WTC11 (cell line): ENCODE data around the gene RPS24. TPM values are rescaled to one million over a fixed set of nuclear protein-coding genes. Genes with fewer than 3 reads are reported as not detected.

Experiments used
- ATAC-seq: fragments of 200-7000 bp; cut with Tn5 transposase; 2 replicates; pipeline ENCODE4 v1.10.0; 2021; ENCODE audit warnings: mild to moderate bottlenecking, moderate library complexity
- CTCF ChIA-PET: fragments of 300-600 bp; sonication (Branson Sonifier 250); formaldehyde crosslinking; loops from one replicate; lab custom pipeline; 2021; ENCODE audit warnings: antibody characterized with exemption; lab: Charles Lee
- POLR2A ChIA-PET: fragments of 350-600 bp; sonication (Branson Sonifier 250); formaldehyde crosslinking; loops from one replicate; lab custom pipeline; 2021; ENCODE audit warnings: antibody characterized with exemption; lab: Charles Lee
- DNase-seq: peaks from one replicate; pipeline ENCODE4 v3.0.0; 2021; ENCODE audit warnings: low spot score
- H3K27ac Mint-ChIP-seq: 2 replicates; pipeline ENCODE4 v1.8.0; 2021; ENCODE audit warnings: mixed read lengths
- H3K27me3 Mint-ChIP-seq: 2 replicates; pipeline ENCODE4 v1.8.0; 2021; ENCODE audit warnings: low read depth, mild to moderate bottlenecking, moderate library complexity, mixed read lengths
- H3K36me3 Mint-ChIP-seq: 2 replicates; pipeline ENCODE4 v1.8.0; 2021; ENCODE audit warnings: mixed read lengths
- H3K4me1 Mint-ChIP-seq: 2 replicates; pipeline ENCODE4 v1.8.0; 2022; ENCODE audit warnings: mixed read lengths
- H3K4me3 Mint-ChIP-seq: 2 replicates; pipeline ENCODE4 v1.8.0; 2021; ENCODE audit warnings: mild to moderate bottlenecking, moderate library complexity, mixed read lengths
- H3K9me3 Mint-ChIP-seq: 2 replicates; pipeline ENCODE4 v1.8.0; 2021; ENCODE audit warnings: mixed read lengths
- FOXJ3 ChIP-seq: sonication (generic); formaldehyde crosslinking; IDR thresholded peaks from 2 replicates; pipeline ENCODE4 v1.9.0; 2021; ENCODE audit warnings: missing genetic modification reagents, mild to moderate bottlenecking, borderline replicate concordance
- FOXP1 ChIP-seq: sonication (generic); formaldehyde crosslinking; IDR thresholded peaks from 2 replicates; pipeline ENCODE4 v1.8.0; 2022; ENCODE audit warnings: missing genetic modification reagents, mild to moderate bottlenecking, moderate library complexity, borderline replicate concordance
- JAZF1 ChIP-seq: fragments of 250-450 bp; sonication (Bioruptor Pico); IDR thresholded peaks from 2 replicates; pipeline ENCODE4 v1.9.0; 2021; ENCODE audit warnings: moderate library complexity, mild to moderate bottlenecking, inconsistent platforms
- MYBL2 ChIP-seq: sonication (generic); formaldehyde crosslinking; IDR thresholded peaks from 2 replicates; pipeline ENCODE4 v1.8.1; 2023; ENCODE audit warnings: mild to moderate bottlenecking, moderate library complexity, missing genetic modification reagents
- NFYB ChIP-seq: sonication (generic); formaldehyde crosslinking; conservative IDR thresholded peaks from 2 replicates; pipeline ENCODE4 v1.8.0; 2022; ENCODE audit warnings: low read depth, missing genetic modification reagents
- NR3C1 ChIP-seq: sonication (generic); formaldehyde crosslinking; conservative IDR thresholded peaks from 2 replicates; pipeline ENCODE4 v1.8.1; 2023; ENCODE audit warnings: low read depth, mild to moderate bottlenecking, missing genetic modification reagents
- SMAD3 ChIP-seq: sonication (generic); formaldehyde crosslinking; IDR thresholded peaks from 2 replicates; pipeline ENCODE4 v1.8.0; 2022; ENCODE audit warnings: missing genetic modification reagents, mild to moderate bottlenecking, borderline replicate concordance
- SP1 ChIP-seq: sonication (generic); formaldehyde crosslinking; conservative IDR thresholded peaks from 2 replicates; pipeline ENCODE4 v1.8.1; 2022; ENCODE audit warnings: missing genetic modification reagents
- ZNF219 ChIP-seq: sonication (generic); formaldehyde crosslinking; IDR thresholded peaks from 2 replicates; pipeline ENCODE4 v1.8.0; 2023; ENCODE audit warnings: missing genetic modification reagents, mild to moderate bottlenecking, borderline replicate concordance
- ZNF671 ChIP-seq: fragments of 250-450 bp; sonication (Bioruptor Pico); IDR thresholded peaks from 2 replicates; pipeline ENCODE4 v1.8.0; 2021; ENCODE audit warnings: mild to moderate bottlenecking
- total RNA-seq: library from RNA; stranded (reverse); gene quantifications from 3 replicates; pipeline ENCODE4 v1.2.3, GENCODE V29; 2021
- TF ChIP-seq, protein P1 (sequence below): sonication (generic); formaldehyde crosslinking; IDR thresholded peaks from 2 replicates; pipeline ENCODE4 v1.8.0; 2022; ENCODE audit warnings: missing genetic modification reagents
- TF ChIP-seq, protein P2 (sequence below): sonication (generic); formaldehyde crosslinking; IDR thresholded peaks from 2 replicates; pipeline ENCODE4 v1.8.1; 2023; ENCODE audit warnings: mild to moderate bottlenecking, missing genetic modification reagents, moderate library complexity
- TF ChIP-seq, protein P3 (sequence below): sonication (generic); formaldehyde crosslinking; IDR thresholded peaks from 2 replicates; pipeline ENCODE4 v1.8.1; 2023; ENCODE audit warnings: mild to moderate bottlenecking, missing genetic modification reagents, borderline replicate concordance
- TF ChIP-seq, protein P4 (sequence below): sonication (generic); formaldehyde crosslinking; conservative IDR thresholded peaks from 2 replicates; pipeline ENCODE4 v1.8.1; 2022; ENCODE audit warnings: mild to moderate bottlenecking, missing genetic modification reagents
- TF ChIP-seq, protein P5 (sequence below): sonication (generic); formaldehyde crosslinking; IDR thresholded peaks from 2 replicates; pipeline ENCODE4 v1.8.1; 2022; ENCODE audit warnings: mild to moderate bottlenecking, moderate library complexity, missing genetic modification reagents
- TF ChIP-seq, protein P6 (sequence below): fragments of 250-450 bp; sonication (Bioruptor Pico); IDR thresholded peaks from 2 replicates; pipeline ENCODE4 v1.9.0; 2021; ENCODE audit warnings: moderate library complexity, mild to moderate bottlenecking, inconsistent platforms, borderline replicate concordance

Gene RPS24
- total RNA-seq, 1 experiment from 2014 or later, result 1,819 TPM

DNA sequence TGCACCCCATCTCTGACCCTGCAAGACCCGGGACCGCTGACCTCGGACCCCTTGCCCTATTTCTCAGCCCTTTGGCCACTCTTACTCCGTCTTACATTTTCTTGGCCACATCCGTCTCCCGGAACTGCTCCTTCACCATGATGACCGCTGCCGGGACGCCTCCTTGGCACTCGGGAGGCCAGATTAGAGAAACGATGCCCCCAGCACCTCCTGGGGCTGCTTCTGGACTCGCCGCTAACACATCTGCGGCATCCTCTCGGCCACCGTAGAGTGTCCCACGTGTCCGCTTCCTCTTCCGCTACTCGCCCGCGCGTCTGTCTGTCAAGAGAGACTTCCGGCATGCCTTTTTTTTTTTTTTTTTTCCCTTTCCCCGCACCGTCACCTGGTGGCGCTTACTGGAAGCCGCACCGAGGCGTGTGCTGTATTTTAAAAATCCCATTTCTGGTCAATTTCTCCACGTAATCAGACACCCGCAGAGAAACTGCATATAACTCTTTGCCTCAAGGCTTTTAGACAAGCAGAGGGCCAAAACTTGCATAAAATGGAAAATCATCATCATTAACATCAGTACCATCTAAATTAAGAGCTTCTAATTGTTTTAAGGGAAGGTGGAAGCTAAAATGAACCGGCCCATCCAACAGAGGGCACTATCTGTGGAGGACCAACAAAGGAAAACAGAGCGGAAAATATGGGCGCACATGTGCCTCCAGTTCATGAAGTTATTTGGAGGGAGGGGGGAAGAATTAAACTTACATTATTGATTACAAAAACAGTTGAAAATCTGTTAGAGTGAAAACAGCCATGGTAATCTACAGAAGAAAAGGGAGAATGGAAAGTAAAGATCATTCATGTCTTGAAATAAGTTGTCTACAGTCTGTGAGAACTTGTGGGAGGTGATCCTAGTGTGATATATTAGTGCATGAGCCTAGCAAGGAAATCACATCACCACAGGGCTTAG lies 4.1 kb upstream of the RPS24 start, which contains the start of gene POLR3A (continued):
- TF ChIP-seq, protein P1, sequence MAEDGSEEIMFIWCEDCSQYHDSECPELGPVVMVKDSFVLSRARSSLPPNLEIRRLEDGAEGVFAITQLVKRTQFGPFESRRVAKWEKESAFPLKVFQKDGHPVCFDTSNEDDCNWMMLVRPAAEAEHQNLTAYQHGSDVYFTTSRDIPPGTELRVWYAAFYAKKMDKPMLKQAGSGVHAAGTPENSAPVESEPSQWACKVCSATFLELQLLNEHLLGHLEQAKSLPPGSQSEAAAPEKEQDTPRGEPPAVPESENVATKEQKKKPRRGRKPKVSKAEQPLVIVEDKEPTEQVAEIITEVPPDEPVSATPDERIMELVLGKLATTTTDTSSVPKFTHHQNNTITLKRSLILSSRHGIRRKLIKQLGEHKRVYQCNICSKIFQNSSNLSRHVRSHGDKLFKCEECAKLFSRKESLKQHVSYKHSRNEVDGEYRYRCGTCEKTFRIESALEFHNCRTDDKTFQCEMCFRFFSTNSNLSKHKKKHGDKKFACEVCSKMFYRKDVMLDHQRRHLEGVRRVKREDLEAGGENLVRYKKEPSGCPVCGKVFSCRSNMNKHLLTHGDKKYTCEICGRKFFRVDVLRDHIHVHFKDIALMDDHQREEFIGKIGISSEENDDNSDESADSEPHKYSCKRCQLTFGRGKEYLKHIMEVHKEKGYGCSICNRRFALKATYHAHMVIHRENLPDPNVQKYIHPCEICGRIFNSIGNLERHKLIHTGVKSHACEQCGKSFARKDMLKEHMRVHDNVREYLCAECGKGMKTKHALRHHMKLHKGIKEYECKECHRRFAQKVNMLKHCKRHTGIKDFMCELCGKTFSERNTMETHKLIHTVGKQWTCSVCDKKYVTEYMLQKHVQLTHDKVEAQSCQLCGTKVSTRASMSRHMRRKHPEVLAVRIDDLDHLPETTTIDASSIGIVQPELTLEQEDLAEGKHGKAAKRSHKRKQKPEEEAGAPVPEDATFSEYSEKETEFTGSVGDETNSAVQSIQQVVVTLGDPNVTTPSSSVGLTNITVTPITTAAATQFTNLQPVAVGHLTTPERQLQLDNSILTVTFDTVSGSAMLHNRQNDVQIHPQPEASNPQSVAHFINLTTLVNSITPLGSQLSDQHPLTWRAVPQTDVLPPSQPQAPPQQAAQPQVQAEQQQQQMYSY (CRISPR knock-in tag), result no peak
- TF ChIP-seq SP1 (CRISPR knock-in tag), result peak; percentile 46
- no peak for TF ChIP-seq NR3C1 (CRISPR knock-in tag)
- TF ChIP-seq, protein P2, sequence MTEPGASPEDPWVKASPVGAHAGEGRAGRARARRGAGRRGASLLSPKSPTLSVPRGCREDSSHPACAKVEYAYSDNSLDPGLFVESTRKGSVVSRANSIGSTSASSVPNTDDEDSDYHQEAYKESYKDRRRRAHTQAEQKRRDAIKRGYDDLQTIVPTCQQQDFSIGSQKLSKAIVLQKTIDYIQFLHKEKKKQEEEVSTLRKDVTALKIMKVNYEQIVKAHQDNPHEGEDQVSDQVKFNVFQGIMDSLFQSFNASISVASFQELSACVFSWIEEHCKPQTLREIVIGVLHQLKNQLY (CRISPR knock-in tag), result no peak
- no peak for TF ChIP-seq ZNF219 (CRISPR knock-in tag)
- TF ChIP-seq, protein P3, sequence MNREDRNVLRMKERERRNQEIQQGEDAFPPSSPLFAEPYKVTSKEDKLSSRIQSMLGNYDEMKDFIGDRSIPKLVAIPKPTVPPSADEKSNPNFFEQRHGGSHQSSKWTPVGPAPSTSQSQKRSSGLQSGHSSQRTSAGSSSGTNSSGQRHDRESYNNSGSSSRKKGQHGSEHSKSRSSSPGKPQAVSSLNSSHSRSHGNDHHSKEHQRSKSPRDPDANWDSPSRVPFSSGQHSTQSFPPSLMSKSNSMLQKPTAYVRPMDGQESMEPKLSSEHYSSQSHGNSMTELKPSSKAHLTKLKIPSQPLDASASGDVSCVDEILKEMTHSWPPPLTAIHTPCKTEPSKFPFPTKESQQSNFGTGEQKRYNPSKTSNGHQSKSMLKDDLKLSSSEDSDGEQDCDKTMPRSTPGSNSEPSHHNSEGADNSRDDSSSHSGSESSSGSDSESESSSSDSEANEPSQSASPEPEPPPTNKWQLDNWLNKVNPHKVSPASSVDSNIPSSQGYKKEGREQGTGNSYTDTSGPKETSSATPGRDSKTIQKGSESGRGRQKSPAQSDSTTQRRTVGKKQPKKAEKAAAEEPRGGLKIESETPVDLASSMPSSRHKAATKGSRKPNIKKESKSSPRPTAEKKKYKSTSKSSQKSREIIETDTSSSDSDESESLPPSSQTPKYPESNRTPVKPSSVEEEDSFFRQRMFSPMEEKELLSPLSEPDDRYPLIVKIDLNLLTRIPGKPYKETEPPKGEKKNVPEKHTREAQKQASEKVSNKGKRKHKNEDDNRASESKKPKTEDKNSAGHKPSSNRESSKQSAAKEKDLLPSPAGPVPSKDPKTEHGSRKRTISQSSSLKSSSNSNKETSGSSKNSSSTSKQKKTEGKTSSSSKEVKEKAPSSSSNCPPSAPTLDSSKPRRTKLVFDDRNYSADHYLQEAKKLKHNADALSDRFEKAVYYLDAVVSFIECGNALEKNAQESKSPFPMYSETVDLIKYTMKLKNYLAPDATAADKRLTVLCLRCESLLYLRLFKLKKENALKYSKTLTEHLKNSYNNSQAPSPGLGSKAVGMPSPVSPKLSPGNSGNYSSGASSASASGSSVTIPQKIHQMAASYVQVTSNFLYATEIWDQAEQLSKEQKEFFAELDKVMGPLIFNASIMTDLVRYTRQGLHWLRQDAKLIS, result no peak
- TF ChIP-seq NFYB (CRISPR knock-in tag), result peak; percentile 80
- TF ChIP-seq, protein P4, sequence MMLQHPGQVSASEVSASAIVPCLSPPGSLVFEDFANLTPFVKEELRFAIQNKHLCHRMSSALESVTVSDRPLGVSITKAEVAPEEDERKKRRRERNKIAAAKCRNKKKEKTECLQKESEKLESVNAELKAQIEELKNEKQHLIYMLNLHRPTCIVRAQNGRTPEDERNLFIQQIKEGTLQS (CRISPR knock-in tag), result no peak
- no peak for TF ChIP-seq SMAD3 (CRISPR knock-in tag)

DNA sequence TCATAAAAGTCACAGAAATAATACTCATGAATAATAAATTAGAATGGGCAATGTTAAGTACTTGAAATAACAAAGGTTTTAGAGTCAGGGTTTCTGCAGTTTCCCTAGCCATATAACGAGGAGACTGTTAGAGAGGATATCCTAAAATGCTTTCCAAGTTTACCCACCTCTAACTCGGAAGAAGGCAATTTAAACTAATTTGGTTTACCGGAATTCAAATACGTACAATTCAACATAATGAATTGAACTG lies 351 bp upstream of the RPS24 start:
- no peak for ATAC-seq

More for the DNA sequence above, 351 bp upstream of the RPS24 start:
- H3K4me3 Mint-ChIP-seq, result peak overlapping the region; percentile 86
- ChIA-PET POLR2A (no interaction called here), CTCF (interaction anchor here (1.0 kb wide), 1 partner anchor 143 kb away, joined by 4 read pairs; no protein-coding TSS in a partner anchor)
- no peaks in the 10 kb centered on the region for H3K9me3 Mint-ChIP-seq
- TF ChIP-seq ZNF671 (no peak), FOXP1 (CRISPR knock-in tag) (no peak), MYBL2 (CRISPR knock-in tag) (no peak), JAZF1 (CRISPR knock-in tag) (no peak), FOXJ3 (CRISPR knock-in tag) (no peak)
- TF ChIP-seq, protein P5, sequence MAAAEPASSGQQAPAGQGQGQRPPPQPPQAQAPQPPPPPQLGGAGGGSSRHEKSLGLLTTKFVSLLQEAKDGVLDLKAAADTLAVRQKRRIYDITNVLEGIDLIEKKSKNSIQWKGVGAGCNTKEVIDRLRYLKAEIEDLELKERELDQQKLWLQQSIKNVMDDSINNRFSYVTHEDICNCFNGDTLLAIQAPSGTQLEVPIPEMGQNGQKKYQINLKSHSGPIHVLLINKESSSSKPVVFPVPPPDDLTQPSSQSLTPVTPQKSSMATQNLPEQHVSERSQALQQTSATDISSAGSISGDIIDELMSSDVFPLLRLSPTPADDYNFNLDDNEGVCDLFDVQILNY (CRISPR knock-in tag), result no peak
- TF ChIP-seq, protein P6, sequence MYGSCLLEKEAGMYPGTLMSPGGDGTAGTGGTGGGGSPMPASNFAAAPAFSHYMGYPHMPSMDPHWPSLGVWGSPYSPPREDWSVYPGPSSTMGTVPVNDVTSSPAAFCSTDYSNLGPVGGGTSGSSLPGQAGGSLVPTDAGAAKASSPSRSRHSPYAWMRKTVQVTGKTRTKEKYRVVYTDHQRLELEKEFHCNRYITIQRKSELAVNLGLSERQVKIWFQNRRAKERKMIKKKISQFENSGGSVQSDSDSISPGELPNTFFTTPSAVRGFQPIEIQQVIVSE (CRISPR knock-in tag), result no peak
- DNase-seq, result no peak
- peaks cover 45% of the 10 kb centered on the region for H3K4me1 Mint-ChIP-seq
- H3K27me3 Mint-ChIP-seq, result no peaks in the 10 kb centered on the region
- H3K27ac Mint-ChIP-seq, result peak overlapping the region; percentile 89
- peaks cover 43% of the 10 kb centered on the region for H3K36me3 Mint-ChIP-seq
